K562 (cell line): ENCODE data around the gene MARCKSL1. TPM values are rescaled to one million over a fixed set of nuclear protein-coding genes. Genes with fewer than 3 reads are reported as not detected.
A peak's percentile ranks its signal among the peaks of the same experiment; 100 is the strongest.

Source experiments
- AFF1 ChIP-seq, 2 experiments: fragments of 450-650 bp; IDR thresholded peaks; 2 replicates each; pipeline ENCODE4 v1.6.1; 2018; ENCODE audit warnings: mild to moderate bottlenecking in 2 of 2, low read depth in 1 of 2; ENCODE audit not compliant: partially characterized antibody in 2 of 2
- CSDE1 ChIP-seq, 2 experiments: fragments of 450-650 bp; IDR thresholded peaks; 2 replicates each; pipeline ENCODE4 v1.6.1; 2016; ENCODE audit warnings: mild to moderate bottlenecking in 1 of 2
- ESRRA ChIP-seq: fragments of 450-650 bp; IDR thresholded peaks from 2 replicates; pipeline ENCODE4 v1.6.1; 2014; ENCODE audit warnings: low read depth, mild to moderate bottlenecking, moderate library complexity, borderline replicate concordance
- GMEB1 ChIP-seq: fragments of 250-450 bp; sonication (Bioruptor Pico); IDR thresholded peaks from 2 replicates; pipeline ENCODE4 v1.4.0; 2020; ENCODE audit warnings: mild to moderate bottlenecking
- HOXB6 ChIP-seq: fragments of 250-450 bp; sonication (Bioruptor Pico); IDR thresholded peaks from 2 replicates; pipeline ENCODE4 v1.5.1; 2022; ENCODE audit warnings: mild to moderate bottlenecking, borderline replicate concordance
- JUN ChIP-seq, 2 experiments: sonication (generic) in 1 of 2; formaldehyde crosslinking in 1 of 2; IDR thresholded peaks; 2 replicates each; pipeline versions ENCODE4 v1.6.1 to v1.8.0; 2012 to 2022; ENCODE audit warnings: borderline replicate concordance in 2 of 2, mild to moderate bottlenecking in 2 of 2, improper control_type of control experiment in 1 of 2, low read depth in 1 of 2, low read length in 1 of 2, missing genetic modification reagents in 1 of 2
- REST ChIP-seq, 2 experiments: fragments of 450-650 bp; formaldehyde crosslinking in 1 of 2; IDR thresholded peaks; 2 replicates each; pipeline versions ENCODE4 v1.4.0 to v1.6.1; 2014 to 2020; ENCODE audit warnings: mild to moderate bottlenecking in 2 of 2, borderline replicate concordance in 1 of 2, low read depth in 1 of 2
- TFAP4 ChIP-seq: sonication (generic); formaldehyde crosslinking; IDR thresholded peaks from 2 replicates; pipeline ENCODE4 v1.8.0; 2022; ENCODE audit warnings: missing genetic modification reagents, mild to moderate bottlenecking, moderate library complexity, borderline replicate concordance
- ZNF3 ChIP-seq: fragments of 250-450 bp; sonication (Bioruptor Pico); IDR thresholded peaks from 2 replicates; pipeline ENCODE4 v1.5.0; 2021; ENCODE audit warnings: mild to moderate bottlenecking, moderate library complexity
- ZNF699 ChIP-seq: fragments of 250-450 bp; sonication (Bioruptor Pico); IDR thresholded peaks from 2 replicates; pipeline ENCODE4 v1.8.0; 2021; ENCODE audit warnings: mild to moderate bottlenecking, moderate library complexity; ENCODE audit not compliant: insufficient replicate concordance
- polyA plus RNA-seq, 8 experiments: library from polyadenylated mRNA; depleted of rRNA in 4 of 8; stranded (reverse) in 5 of 8; unstranded in 3 of 8; fragments of >200 nt; fragmentation: Nextera tagmentation in 2 of 8; fragmentation: Illumina TruSeq in 1 of 8; extraction: Ambion mirVana in 2 of 8; extraction: Trizol in 1 of 8; gene quantifications; 2 replicates each; pipeline versions ENCODE4 v1.2.1 to v1.2.3, GENCODE V29; 2011 to 2014; ENCODE audit warnings: inconsistent platforms in 1 of 8, missing spikeins in 1 of 8
- total RNA-seq, 7 experiments: library from RNA; depleted of rRNA in 6 of 7; stranded (reverse); fragments of >200 nt in 6 of 7; fragmentation: Illumina TruSeq in 2 of 7; extraction: Trizol in 2 of 7; gene quantifications; 2 replicates each; pipeline versions ENCODE4 v1.2.1 to v1.2.3, GENCODE V29; 2011 to 2021; ENCODE audit warnings: low replicate concordance in 1 of 7

The MARCKSL1 gene
- total and polyA plus RNA-seq, 9 of the 15 experiments (the other 6 are each of a cell fraction or from before 2014, with no cell fraction given) = 14.7 to 325 (median 155) TPM

GRCh38 chr1:32334864-32335534, 1.0 kb downstream of the MARCKSL1 start (continued):
- TF ChIP-seq REST (IDR thresholded peaks at IDR 0.05; ENCODE audit: borderline replicate concordance) (peak; percentile 69), REST (CRISPR knock-in tag; IDR thresholded peaks at IDR 0.05; ENCODE audit: low read depth) (0 out of 2 replicates have a peak, but pooled peaks have one; percentile 26), AFF1 (IDR thresholded peaks at IDR 0.05; ENCODE audit: low read depth in 1 of 2, partially characterized antibody in 2 of 2) (no peak), JUN (IDR thresholded peaks at IDR 0.05; ENCODE audit: borderline replicate concordance, low read depth, low read length) (no peak; the same call in 1 of the 2 replicates), JUN (CRISPR knock-in tag; IDR thresholded peaks at IDR 0.05; ENCODE audit: borderline replicate concordance) (no peak), ESRRA (peak; percentile 83), CSDE1 (IDR thresholded peaks at IDR 0.05) (no peak), ZNF3 (CRISPR knock-in tag) (no peak), HOXB6 (CRISPR knock-in tag) (no peak), GMEB1 (CRISPR knock-in tag) (peak; percentile 57), TFAP4 (peak; percentile 53), ZNF699 (CRISPR knock-in tag) (no peak)
